DOHH2 (cell line): ENCODE measurements around the gene VPS33A.

Experiments used
- H3F3A ChIP-seq: fragments of 200-600 bp; sonication (generic), shearing (Covaris generic); 2 replicates; pipeline ENCODE4 v1.6.0; 2016; ENCODE audit warnings: antibody characterized with exemption, mild to moderate bottlenecking; ENCODE audit not compliant: control insufficient read depth, insufficient read depth
- H3K27ac ChIP-seq: fragments of 200-600 bp; sonication (generic); 2 replicates; pipeline ENCODE4 v1.5.1; 2014; ENCODE audit warnings: low read depth, mild to moderate bottlenecking, low read length, moderate library complexity
- H3K27me3 ChIP-seq: fragments of 200-600 bp; sonication (generic); 2 replicates; pipeline ENCODE4 v1.6.1; 2014; ENCODE audit warnings: mild to moderate bottlenecking, low read length, mixed read lengths; ENCODE audit not compliant: control insufficient read depth
- H3K36me3 ChIP-seq: fragments of 200-600 bp; sonication (generic); 2 replicates; pipeline ENCODE4 v1.6.1; 2014; ENCODE audit warnings: mild to moderate bottlenecking, low read length, moderate library complexity, mixed read lengths; ENCODE audit not compliant: control insufficient read depth
- H3K4me1 ChIP-seq: fragments of 200-600 bp; sonication (generic); 2 replicates; pipeline ENCODE4 v1.6.1; 2014; ENCODE audit warnings: mild to moderate bottlenecking, low read length, mixed read lengths; ENCODE audit not compliant: control insufficient read depth
- H3K4me2 ChIP-seq: fragments of 200-600 bp; sonication (generic); 2 replicates; pipeline ENCODE4 v1.6.0; 2014; ENCODE audit warnings: mild to moderate bottlenecking, low read length, moderate library complexity
- H3K4me3 ChIP-seq: fragments of 200-600 bp; sonication (generic); 2 replicates; pipeline ENCODE4 v1.5.1; 2014; ENCODE audit warnings: mild to moderate bottlenecking, low read length, mixed read lengths
- H3K79me2 ChIP-seq: fragments of 200-600 bp; sonication (generic); 2 replicates; pipeline ENCODE4 v1.6.1; 2014; ENCODE audit warnings: mild to moderate bottlenecking, low read length, mixed read lengths; ENCODE audit not compliant: control insufficient read depth
- H3K9me2 ChIP-seq: fragments of 200-600 bp; sonication (generic); replicated peaks from 2 replicates; pipeline ENCODE4 v1.6.1; 2014; ENCODE audit warnings: mild to moderate bottlenecking, low read length, mixed read lengths; ENCODE audit not compliant: control insufficient read depth
- H3K9me3 ChIP-seq: fragments of 200-600 bp; sonication (generic); 2 replicates; pipeline ENCODE4 v1.6.1; 2014; ENCODE audit warnings: antibody characterized with exemption, low read length, mixed read lengths; ENCODE audit not compliant: control insufficient read depth, insufficient read depth
- H4K20me1 ChIP-seq: fragments of 200-600 bp; sonication (generic); 2 replicates; pipeline ENCODE4 v1.6.0; 2014; ENCODE audit warnings: low read depth, mild to moderate bottlenecking, antibody characterized with exemption, low read length, moderate library complexity; ENCODE audit not compliant: control insufficient read depth, insufficient read depth
- CTCF ChIP-seq: fragments of 200-600 bp; sonication (generic); IDR thresholded peaks from one replicate; pipeline ENCODE4 v1.5.1; 2014; ENCODE audit warnings: antibody characterized with exemption, mild to moderate bottlenecking, low read depth, low read length; ENCODE audit not compliant: poor library complexity, severe bottlenecking
- EZH2phosphoT487 ChIP-seq: fragments of 200-600 bp; sonication (generic); IDR thresholded peaks from 2 replicates; pipeline ENCODE4 v1.6.1; 2017; ENCODE audit warnings: borderline replicate concordance, mild to moderate bottlenecking, antibody characterized with exemption, low read length, moderate library complexity, mixed read lengths

VPS33A gene

GRCh38 chr12:122235741-122236140 is 30.6 kb downstream of the VPS33A start:
- Histone ChIP-seq H3K4me2 (no peak overlapping the region), H3F3A (no peaks in the 10 kb centered on the region), H3K4me1 (no peaks in the 10 kb centered on the region), H3K9me3 (no peaks in the 10 kb centered on the region), H3K27me3 (no peaks in the 10 kb centered on the region), H4K20me1 (no peaks in the 10 kb centered on the region), H3K4me3 (no peak overlapping the region), H3K36me3 (peaks cover 4% of the 10 kb centered on the region; the same call in 1 of the 2 replicates), H3K9me2 (no peaks in the 10 kb centered on the region), H3K79me2 (no peaks in the 10 kb centered on the region), H3K27ac (no peak overlapping the region)
- no peak for TF ChIP-seq CTCF
- no peak for TF ChIP-seq EZH2phosphoT487

- Histone ChIP-seq H3K4me3 (no peak overlapping the region), H3K36me3 (peaks cover 4% of the 10 kb centered on the region; the same call in 1 of the 2 replicates), H3K79me2 (no peaks in the 10 kb centered on the region), H4K20me1 (no peaks in the 10 kb centered on the region), H3K4me2 (no peak overlapping the region), H3K9me3 (no peaks in the 10 kb centered on the region), H3K27me3 (no peaks in the 10 kb centered on the region), H3K27ac (no peak overlapping the region), H3K4me1 (no peaks in the 10 kb centered on the region), H3K9me2 (no peaks in the 10 kb centered on the region), H3F3A (no peaks in the 10 kb centered on the region)
- TF ChIP-seq EZH2phosphoT487: no peak
- no peak for TF ChIP-seq CTCF
Observed at GRCh38 chr12:122232691-122233090, 33.6 kb downstream of the VPS33A start.

- Histone ChIP-seq H3K79me2 (no peaks in the 10 kb centered on the region), H3K27ac (no peak overlapping the region), H3K9me2 (no peaks in the 10 kb centered on the region), H3K27me3 (no peaks in the 10 kb centered on the region), H3K4me2 (no peak overlapping the region), H3K9me3 (no peaks in the 10 kb centered on the region), H3K36me3 (peaks cover 4% of the 10 kb centered on the region; the same call in 1 of the 2 replicates), H3F3A (no peaks in the 10 kb centered on the region), H3K4me3 (no peak overlapping the region), H4K20me1 (no peaks in the 10 kb centered on the region), H3K4me1 (peaks cover 8% of the 10 kb centered on the region)
- TF ChIP-seq CTCF: no peak
- TF ChIP-seq EZH2phosphoT487: no peak
Observed at GRCh38 chr12:122230798-122231197, 35.5 kb downstream of the VPS33A start.
